ENCODE measurements around the gene NCOA7. TPM values are rescaled to one million over a fixed set of nuclear protein-coding genes. Genes with fewer than 3 reads are reported as not detected.

The NCOA7 gene
- total RNA-seq, 1 experiment from 2014 or later, result 9.4 TPM

GRCh38 chr6:125855783-125856182 is 65.0 kb downstream of the NCOA7 start:
- no peak overlapping the region for H2AK5ac ChIP-seq (ENCODE audit: insufficient read length, low read length)
- H3K9ac ChIP-seq (ENCODE audit: extremely low read depth, insufficient read length, low read length), result no peak overlapping the region
- no peak overlapping the region for H3K27ac ChIP-seq (ENCODE audit: insufficient read length, low read depth, low read length)
- Mint-ChIP-seq H3K36me3 (ENCODE audit: insufficient read depth in 1 of 3, low read depth in 3 of 3) (peaks cover 0 to 5% (median 0%) of the 10 kb centered on the region in 3 experiments; a peak in 2 of 7 replicates), H3K27me3 (ENCODE audit: low read depth) (no peaks in the 10 kb centered on the region), H3K9me3 (peaks cover 2 to 5% of the 10 kb centered on the region in 2 experiments; a peak in 3 of 5 replicates), H3K4me3 (no peak overlapping the region), H3K27ac (no peak overlapping the region), H3K4me1 (peaks cover 3% of the 10 kb centered on the region in 2 experiments; a peak in 3 of 4 replicates)
- no CpG with 5 or more reads among the region's 6 CpGs for WGBS (ENCODE audit: extremely low coverage, insufficient read length, low lambda C conversion rate)
- no peak overlapping the region for H3K14ac ChIP-seq (ENCODE audit: insufficient read depth, low read length)
- H3K4ac ChIP-seq (ENCODE audit: low read depth, low read length), result no peak overlapping the region
- H2BK5ac ChIP-seq (ENCODE audit: insufficient read length, low read length), result no peak overlapping the region
- H4K91ac ChIP-seq (ENCODE audit: insufficient read length, low read depth, low read length), result no peak overlapping the region
- TF ChIP-seq, protein P1, sequence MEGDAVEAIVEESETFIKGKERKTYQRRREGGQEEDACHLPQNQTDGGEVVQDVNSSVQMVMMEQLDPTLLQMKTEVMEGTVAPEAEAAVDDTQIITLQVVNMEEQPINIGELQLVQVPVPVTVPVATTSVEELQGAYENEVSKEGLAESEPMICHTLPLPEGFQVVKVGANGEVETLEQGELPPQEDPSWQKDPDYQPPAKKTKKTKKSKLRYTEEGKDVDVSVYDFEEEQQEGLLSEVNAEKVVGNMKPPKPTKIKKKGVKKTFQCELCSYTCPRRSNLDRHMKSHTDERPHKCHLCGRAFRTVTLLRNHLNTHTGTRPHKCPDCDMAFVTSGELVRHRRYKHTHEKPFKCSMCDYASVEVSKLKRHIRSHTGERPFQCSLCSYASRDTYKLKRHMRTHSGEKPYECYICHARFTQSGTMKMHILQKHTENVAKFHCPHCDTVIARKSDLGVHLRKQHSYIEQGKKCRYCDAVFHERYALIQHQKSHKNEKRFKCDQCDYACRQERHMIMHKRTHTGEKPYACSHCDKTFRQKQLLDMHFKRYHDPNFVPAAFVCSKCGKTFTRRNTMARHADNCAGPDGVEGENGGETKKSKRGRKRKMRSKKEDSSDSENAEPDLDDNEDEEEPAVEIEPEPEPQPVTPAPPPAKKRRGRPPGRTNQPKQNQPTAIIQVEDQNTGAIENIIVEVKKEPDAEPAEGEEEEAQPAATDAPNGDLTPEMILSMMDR (conservative IDR thresholded peaks at IDR 0.05), result no peak
- no peak overlapping the region for H3T11ph ChIP-seq (ENCODE audit: low read length)
- no peak overlapping the region for H4K8ac ChIP-seq (replicated peaks; ENCODE audit: insufficient read length, low read depth, low read length)
- DNase-seq, result no peak
- no peak overlapping the region for H3K23ac ChIP-seq (ENCODE audit: insufficient read length, low read depth, low read length)
- H3K4me1 ChIP-seq (ENCODE audit: insufficient read depth, low read length), result no peaks in the 10 kb centered on the region
- no peaks in the 10 kb centered on the region for H3K79me1 ChIP-seq (ENCODE audit: insufficient read depth, low read depth, low read length, poor library complexity, severe bottlenecking)
- no peak overlapping the region for H2BK120ac ChIP-seq (ENCODE audit: low read depth, low read length, poor library complexity, severe bottlenecking)
- H2AFZ ChIP-seq (ENCODE audit: low read length), result no peak overlapping the region
- H3K9me3 ChIP-seq (ENCODE audit: control insufficient read depth, low read depth, low read length), result no peaks in the 10 kb centered on the region
- no peak overlapping the region for H2BK12ac ChIP-seq (ENCODE audit: insufficient read length, low read depth, low read length)
- H2BK15ac ChIP-seq (ENCODE audit: low read depth, low read length), result no peak overlapping the region
- H4K5ac ChIP-seq (ENCODE audit: insufficient read length, low read depth, low read length), result no peak overlapping the region
- no peak overlapping the region for H2BK20ac ChIP-seq (ENCODE audit: low read depth, low read length, poor library complexity, severe bottlenecking)
- H4K20me1 ChIP-seq (ENCODE audit: control insufficient read depth, insufficient read depth, insufficient read length), result no peaks in the 10 kb centered on the region
- no peak overlapping the region for H3K4me2 ChIP-seq (ENCODE audit: insufficient read depth, insufficient read length, low read length)
- H3K27me3 ChIP-seq (ENCODE audit: insufficient read depth, low read length), result no peaks in the 10 kb centered on the region
- no peak overlapping the region for H3K56ac ChIP-seq (ENCODE audit: insufficient read length, low read depth, low read length)
- no peaks in the 10 kb centered on the region for H3K23me2 ChIP-seq (ENCODE audit: insufficient read length, low read depth, low read length, poor library complexity, severe bottlenecking)
- H3K79me2 ChIP-seq (ENCODE audit: insufficient read depth, low read length), result no peaks in the 10 kb centered on the region
- no peak overlapping the region for H3K18ac ChIP-seq (ENCODE audit: insufficient read length, low read depth, low read length)
